HTERT RPE-1 (cell line): Measurements from ENCODE around the gene MAMLD1.

ENCODE experiments used
- in situ Hi-C: fragments of 300-500 bp; cut with MboI; formaldehyde crosslinking; loops from 4 replicates; pipeline ENCODE4 v1.14.3; 2020; ENCODE audit warnings: low sequenced_read_pairs

Gene MAMLD1

DNA sequence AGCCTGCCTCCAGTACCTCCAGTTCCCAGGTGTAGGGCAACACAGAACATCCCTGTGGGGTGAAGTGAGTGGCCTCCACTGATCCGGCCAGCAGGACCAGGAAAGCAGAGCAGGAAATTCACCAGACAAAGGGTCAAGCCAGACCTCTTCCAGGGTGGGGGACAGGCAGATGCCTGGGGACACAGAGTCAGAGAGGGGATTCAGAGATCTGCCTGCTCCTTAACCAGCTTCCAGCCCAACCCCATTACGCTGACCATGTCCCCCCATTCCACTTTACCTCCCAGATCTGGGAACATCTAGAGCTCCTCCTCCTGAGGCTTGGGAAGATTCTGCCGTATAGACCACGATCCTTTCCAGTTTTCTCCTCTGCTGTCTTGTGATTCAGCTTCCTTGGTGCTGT, 132.4 kb downstream of the MAMLD1 start:
- in situ Hi-C loops: no loop called here

DNA sequence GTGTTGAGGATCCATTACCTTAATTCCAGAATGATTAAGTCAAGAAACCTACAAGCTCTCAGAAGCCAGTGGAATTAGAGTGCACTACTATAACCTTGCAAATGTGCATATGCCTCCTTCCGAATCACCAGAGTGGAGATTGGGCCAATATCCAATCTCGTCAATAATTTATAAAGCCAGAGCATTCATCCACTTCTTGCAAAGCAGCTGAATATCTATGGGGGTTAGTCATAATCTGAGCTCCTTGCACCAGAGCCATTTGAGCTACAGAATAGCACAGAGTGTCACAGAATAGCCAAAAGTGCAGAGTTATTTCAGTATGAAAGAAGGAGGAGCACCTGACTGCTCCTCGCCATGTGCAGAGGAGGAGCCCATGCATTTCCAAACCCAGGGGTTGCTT, 136.1 kb downstream of the MAMLD1 start:
- in situ Hi-C loops: no loop called here

DNA sequence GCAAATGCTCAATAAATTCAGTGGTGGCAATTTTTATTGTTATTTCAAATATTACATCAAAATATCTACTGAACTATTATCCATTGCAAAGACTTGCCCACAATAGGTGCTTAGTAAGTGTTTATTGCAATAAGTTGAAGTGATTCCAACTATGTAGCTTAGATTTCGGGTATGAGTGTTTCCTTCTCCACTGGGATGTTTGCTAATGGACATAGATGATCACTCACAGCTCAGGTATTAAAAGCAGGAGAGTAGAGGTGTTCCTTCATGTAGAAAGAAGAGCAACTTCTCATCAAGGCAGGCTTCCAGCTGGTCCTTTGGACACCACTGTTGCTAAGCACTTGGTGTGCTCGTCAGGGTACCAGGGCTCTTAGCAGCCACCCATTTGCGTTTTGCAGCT, 139.0 kb downstream of the MAMLD1 start:
- in situ Hi-C loops: no loop called here

DNA sequence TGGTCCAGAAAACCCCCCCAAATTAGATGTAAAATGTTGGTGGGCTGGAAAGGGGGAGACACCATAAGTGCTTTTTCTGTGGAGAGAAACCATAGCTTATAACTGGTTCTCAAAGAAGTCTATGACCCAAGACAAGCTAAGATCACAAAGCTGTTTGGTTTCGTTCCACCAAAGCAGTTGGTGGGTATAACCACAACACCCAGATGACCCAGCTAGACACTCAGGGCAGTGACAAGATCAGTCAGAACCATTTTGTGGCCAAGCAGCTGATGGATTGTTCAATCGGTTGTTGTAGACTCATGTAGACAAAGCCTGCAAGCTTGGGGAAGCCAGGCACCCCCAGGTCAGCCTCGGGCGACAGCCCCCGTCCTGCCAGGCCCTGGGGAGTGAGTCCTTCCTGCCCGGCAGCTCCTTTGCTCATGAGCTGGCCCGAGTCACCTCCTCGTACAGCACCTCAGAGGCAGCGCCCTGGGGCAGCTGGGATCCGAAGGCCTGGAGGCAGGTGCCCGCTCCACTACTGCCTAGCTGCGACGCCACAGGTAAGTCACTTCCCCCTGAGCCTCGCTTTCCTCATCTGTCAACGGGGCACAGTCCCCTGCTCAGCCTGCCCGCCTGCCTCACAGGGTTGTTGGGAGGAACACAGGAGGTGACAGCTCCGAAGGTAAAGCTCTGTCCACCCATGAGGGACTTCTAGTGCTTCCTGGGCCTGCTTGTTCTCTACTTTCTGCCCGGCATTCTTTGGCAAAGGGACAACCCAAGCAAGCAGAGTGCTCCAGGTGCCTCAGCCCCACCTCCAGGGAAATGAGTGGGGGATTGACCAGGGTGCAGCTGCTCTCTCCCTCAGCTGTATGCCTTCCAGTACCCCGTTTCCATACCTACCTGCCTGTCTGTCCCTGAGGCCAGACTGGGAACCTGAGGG, 140.1 kb downstream of the MAMLD1 start:
- in situ Hi-C loops: no loop called here

DNA sequence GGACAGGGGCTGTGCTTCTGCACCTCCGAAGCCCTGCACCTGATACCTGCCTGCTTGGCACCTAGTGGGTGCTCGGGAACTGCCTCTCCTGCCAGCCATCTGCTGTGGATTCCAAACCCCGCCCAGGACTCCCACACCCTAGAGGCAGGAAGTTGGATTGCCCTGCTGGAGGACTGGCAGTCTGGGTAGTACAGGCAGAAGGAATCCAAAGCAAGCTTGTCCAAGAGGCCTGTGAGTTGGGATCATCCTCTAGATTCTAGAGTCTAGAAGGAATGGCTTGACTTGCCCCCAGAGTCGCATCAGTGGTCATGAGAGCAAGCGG, 140.7 kb downstream of the MAMLD1 start:
- in situ Hi-C loops: no loop called here

DNA sequence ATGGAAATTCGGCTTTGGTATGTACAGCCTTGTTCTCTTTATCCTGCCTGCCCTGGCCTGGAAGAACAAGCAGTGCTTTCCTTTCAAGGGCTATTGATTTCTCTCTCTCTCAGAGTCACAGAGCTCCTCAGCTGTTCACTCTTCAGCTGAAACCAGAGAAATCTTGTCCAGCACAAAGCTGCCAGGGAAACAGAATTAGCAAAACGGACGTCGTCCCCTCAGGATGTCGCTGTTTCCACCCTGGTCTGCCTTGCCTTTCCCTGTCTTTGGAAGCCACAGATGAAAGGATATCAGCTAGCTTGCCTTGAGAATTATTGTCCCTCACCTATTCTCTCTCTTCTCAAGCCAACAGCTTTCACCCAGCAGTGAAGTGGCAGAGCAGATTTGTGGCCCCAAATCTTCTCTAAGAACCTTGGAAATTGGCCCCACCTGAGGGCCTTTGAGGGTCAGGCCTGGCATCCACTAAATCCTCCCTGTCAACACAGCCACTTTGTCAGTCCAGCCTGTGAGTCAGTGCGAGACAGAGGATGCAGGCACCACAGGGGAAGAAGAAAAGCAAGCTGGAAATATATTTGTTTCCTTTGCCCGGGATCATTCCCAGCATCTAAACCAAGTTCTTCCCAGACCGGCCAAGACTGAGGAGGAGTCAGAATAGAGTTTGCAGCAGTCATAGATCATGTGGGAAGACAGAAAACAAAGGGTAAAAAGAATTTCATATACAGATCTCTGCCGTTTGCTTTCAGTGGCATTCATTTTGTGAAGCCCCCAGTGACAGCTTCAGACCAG, 141.5 kb downstream of the MAMLD1 start:
- in situ Hi-C loops: no loop called here

DNA sequence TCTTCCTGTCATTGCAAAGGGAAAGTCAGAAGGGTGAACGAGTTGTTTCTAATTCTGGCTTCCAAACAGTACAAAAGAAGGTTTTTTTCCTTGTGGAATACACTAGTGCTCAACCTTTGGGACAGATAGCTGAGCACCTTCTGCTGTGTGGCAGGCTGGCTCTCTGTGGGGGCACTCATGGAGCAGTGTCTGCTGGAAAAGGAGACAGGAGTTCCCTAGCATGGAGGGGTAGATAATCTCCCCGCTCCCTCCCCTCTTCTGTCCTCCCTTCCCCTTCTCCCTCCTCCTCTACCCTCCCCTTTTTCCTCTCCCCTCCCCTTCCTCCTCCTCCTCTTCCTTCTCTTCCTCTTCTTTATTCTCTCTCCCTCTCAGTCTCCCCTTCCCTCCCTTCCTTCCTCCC, 142.9 kb downstream of the MAMLD1 start:
- in situ Hi-C loops: no loop called here

DNA sequence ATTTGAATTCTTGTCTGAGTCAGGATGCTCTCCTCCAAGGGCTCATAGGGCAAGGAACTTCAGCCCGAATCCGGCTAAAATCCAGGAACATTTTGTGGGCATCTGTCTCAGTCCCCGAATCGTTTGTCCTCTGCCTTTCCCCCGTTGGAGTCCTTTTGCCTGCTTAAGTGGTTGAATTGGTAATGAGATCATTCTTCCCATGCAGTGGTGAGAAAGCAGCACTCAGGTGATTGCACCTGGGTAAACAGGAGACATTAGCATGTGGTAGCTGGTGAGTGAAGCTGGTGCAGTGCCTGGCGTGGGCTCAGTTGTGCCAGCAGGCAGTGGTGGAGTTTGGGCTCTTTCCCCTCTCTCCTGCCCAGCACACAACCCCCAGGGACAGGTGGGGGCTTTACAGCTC, 143.4 kb downstream of the MAMLD1 start:
- in situ Hi-C loops: no loop called here

DNA sequence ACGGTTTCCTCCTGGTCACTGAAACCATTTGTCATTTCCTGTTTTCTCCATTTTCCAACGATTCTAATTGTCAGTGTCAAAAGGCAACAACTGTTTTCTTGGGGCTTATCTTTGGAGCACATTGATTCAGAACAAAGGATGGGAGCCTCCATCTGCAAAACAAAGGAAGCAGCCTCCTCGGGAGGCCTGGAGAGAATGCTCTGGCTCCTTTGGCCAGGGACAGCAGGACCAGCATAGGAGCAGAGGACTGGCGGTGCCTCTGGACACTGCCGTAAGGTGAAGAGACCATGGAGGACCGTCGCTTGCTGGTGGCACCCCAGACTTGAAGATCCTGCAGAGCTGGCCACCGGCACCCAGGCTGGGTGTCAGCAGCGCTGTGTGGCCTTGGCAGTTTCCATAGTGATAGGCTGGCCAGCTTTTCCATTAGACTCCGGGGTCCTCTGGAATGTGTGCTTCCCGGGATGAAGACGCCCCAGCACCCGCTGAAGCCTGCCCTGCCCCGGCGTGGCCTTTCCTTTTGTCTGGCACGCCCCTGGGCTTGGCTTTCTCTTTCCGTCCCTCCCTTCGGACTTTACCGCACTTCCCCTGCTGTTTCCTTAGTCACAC, 144.2 kb downstream of the MAMLD1 start:
- in situ Hi-C loops: no loop called here

DNA sequence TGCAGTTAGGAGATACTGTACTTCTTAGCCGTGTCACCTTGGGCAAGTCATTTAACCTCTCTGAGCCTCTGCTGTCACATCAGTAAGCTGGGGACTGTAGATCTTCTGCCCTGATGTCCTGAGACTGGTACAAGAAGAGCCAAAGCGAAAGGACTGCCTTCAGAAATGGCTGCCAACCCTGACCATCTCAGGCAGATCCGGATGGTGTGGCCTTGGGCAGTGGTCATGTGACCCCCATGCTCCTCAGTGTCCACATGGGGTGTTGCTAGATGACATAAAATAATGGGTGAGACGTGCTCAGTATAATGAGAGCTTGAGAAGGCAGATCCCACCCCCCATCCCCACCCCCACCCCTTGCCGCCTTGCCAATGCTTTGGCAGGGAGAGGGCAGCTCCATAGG, 144.9 kb downstream of the MAMLD1 start:
- in situ Hi-C loops: no loop called here

DNA sequence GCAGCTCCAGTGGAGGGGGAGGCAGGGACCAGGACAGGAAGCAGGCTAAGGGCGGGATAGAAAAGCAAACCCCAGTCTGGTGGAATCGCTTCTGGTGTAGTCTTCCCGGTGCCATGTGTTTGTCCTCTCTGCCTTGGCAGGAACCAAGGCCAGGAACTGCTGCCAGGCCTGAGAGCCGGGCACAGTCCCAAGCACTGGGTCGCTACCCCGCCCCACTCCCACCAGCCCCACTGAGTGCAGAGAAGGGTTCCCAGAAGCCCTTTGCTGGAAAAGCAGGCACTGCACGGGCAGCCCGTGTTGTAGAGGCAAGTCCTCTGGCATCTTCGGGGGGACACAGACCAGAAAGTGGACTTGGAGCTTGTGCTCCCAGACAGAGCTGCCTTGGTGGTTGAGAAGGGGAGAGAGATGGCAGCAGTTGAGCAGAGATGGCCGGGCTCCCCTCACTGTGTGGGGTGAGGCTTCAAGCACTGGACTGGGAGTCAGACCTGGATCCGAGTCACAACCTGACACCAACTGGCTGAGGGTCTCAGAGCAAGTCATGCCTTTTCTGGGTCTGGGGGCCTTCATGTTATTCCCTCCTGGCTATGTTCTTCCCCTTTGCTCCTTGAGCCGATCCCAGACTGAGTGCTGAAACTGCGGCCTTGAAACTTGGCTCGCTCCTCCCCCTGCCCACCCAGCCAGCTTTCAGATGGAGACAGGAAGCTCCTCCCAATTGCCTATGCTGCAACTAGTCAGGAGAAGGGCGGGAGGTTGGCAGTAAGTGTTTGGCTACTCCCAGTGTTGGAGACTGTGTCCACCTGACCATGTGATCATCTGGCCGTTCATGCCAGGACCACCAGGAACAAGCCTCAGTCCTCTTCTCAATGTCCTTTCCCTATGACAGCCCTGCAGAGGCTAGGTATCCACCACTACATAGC, 145.6 kb downstream of the MAMLD1 start:
- in situ Hi-C loops: no loop called here

DNA sequence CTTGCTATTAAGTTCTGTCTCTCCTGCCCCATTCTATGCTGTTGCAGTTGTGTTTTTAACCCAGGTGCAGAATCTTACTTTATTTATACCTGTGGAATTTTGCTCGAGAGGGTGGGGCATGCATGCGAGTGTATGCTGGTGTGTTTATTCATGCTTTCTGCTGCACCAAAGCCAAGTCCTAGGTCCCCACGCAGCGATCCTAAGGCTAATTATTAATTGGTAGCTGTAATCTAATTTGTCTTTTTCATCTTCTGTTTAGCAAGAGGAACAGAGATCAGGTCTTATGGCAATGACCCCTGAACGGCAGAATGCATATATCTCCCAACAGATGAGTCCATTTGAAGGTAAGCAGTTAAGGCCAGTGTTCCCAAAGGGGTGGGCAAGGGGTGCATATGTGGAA, 146.6 kb downstream of the MAMLD1 start:
- in situ Hi-C loops: no loop called here

DNA sequence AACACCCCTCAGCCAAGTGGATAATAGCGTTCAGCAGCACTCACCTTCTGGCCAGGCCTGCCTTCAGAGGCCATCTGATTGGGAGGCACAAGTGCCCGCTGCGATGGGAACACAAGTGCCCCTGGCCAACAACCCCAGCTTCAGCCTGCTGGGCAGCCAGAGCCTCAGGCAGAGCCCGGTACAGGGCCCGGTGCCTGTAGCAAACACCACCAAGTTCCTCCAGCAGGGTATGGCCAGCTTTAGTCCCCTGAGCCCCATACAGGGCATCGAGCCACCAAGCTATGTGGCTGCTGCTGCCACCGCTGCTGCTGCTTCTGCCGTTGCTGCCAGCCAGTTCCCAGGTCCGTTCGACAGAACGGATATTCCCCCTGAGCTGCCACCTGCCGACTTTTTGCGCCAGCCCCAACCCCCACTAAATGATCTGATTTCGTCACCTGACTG, 149.4 kb downstream of the MAMLD1 start:
- in situ Hi-C loops: no loop called here

DNA sequence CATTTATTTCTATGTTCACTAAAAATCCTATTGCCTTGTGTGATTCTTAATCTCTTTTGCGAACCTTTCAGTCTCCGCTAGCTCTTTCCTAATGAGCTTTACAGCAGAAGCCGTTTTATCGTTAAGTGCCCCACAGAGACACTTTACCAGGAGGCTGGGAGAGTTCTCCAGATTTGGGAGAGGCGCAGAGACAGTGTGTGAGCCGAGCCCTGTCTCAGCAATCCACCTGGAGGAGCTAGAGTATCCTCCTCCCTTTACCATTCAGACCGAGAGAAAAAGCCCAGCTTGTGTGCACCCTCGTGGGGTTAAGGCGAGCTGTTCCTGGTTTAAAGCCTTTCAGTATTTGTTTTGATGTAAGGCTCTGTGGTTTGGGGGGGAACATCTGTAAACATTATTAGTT, 150.4 kb downstream of the MAMLD1 start:
- in situ Hi-C loops: no loop called here

DNA sequence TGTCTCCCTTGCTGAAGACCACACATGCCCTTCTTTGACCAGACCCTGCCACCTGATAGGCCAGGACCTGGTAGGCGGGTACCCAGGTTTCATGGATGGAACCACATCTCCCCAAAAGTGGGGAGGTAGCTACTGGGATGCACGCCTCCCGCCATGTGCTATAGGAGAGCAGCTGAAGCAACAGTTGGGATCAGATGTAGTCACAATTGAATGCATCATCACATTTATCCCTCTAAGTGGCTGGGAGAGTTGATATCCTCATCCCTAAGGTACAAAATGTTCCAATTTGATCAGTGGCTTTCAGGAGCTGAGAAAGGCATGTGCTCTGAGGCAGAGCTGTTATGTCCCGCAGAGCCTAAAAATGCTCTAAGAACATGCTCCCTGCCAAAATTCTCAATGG, 151.3 kb downstream of the MAMLD1 start:
- in situ Hi-C loops: no loop called here

DNA sequence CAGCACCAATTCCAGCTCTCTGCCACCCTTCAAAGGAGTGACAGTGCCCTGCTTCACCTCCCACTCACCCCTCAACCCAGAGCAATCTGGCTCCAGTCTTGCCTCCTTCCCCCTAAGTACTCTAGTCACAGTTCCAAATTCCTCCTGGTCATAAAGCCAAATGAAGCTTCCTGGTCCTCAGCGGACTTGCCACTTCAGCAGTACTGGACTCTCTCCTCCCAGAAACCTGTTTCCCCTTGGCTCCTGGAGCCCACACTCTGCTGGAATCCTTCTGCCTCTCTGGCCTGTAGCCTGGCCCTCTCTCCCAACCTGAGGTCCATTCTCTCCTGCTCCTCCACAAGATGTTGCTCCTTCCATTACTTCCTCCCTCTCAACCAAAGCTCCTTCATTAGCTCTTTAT, 152.7 kb downstream of the MAMLD1 start:
- in situ Hi-C loops: no loop called here

DNA sequence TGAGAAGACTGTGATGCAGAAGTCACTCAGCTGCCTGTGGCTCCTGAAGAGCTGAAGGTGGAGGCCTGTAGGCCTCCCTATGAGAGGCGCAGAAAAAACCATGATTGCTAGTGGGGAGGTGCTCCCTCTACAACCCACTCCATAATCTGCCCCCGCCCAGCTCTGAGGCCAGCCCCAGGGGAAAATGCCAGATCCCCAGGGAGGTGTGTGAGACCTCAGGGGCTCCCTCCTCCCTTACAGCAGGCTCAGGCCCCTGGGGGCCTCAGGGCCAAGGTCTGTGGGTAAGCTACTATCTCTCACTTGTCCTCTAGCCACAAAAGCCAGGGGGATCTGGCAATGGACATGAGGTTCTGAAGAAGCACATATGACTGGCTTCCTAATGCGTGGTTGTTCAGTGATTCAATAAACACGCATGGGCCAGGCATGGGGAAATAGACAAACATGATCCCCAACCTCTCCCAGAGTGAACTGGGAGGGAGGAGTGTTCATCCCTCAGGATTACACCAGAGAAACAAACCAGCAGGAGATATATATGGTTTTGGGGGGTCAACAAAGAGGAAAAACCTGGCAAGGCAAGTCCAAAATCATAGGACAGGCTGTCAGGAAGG, 154.3 kb downstream of the MAMLD1 start:
- in situ Hi-C loops: no loop called here

DNA sequence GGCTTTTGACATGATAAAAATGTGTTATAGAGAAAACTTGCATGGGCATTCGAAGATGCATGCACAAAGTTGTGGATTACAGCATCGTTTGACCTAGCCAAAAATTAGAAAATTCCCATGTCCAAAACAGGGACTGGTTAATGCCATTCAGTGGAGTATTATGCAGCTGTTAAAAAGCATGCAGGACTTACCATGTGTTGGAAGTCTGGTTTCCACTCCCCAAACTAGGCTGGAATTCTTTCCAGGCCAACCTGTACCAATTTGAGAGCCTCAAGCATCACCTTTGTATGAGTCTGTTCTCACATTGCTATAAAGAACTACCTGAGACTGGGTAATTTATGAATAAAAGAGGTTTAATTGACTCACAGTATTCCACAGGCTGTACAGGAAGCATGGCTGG, 159.4 kb downstream of the MAMLD1 start:
- in situ Hi-C loops: no loop called here

DNA sequence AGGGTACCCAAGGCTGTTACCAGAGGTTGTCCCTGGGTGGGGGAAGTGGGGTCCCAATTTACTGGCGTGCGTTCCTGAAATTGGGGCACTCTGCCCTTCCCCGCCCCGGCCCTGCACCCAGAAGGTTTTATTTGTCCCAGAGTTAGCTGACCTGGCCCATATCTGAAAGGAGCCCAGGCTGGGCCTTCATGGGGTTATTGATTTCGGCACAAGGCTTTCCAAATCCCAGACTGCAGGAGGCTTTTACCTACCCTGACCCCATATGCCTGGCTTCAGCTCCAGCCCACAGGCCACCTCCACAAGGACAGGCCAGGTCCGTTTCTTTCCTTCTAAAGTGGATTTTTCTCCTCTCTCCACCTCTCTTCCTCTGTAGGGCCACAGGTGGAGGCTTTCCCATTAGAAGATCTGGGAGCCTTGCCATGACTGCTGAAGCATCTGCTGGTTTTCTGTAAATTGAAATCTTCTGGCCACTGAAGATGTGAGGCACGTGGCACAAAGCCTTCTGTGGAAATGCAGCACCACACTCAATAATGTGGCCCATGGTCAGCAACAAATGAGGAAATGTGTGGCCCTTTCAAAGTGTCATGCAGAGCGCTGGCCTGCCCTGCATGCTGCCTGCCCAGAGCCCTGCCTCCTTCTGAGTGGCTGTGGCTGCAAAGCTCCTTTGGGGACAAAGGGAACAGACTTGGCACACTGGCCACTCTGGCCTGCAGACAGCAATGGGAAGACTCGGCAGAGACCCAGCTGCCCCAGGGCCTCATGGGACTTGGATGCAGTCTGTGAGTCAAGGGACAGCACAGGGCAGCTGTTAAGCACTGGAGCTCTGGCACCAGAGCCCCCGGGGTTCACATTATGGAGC, 162.2 kb downstream of the MAMLD1 start:
- in situ Hi-C loops: no loop called here
